GM21515 (cell line): ENCODE data around the gene SRPRB.

Experiments
- ATAC-seq: cut with Tn5 transposase; IDR thresholded peaks from one replicate; pipeline ENCODE4 v1.9.1; 2021; ENCODE audit not compliant: unreplicated experiment

The SRPRB gene

DNA sequence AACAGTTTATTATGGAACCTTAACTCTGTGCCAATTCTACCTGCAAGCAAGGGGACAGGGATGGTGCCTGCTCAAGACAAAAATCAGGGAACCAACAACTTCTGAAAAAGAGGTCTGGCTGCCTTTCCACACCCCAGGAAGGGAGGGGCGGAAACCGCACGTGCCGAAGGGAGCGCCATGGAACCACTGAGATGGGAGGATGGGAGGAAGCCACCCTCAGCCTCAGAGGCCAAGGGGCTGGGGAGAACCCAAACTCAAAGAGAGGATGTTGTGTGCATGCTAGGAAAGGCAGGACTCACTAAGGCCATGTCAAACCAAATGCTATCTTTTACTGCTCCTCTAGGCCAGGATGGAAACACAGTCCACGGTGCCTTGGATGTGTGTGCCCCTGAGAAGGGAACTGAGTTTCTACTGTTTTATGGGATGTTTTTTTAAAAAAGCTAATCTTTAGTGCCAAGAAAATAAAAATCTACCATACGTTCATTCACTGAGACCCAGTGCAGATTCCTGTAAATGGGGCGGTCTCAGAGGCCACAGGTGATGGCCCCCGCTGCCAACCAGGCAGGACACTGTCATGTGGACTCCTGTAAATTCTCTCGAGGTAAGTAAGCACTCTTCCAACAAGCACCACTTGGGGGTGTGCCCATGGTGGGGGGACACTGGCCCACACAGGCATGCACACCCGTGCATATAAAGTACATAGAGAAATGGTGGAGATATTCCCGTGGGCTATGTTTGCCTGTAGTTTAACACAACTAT is 20.5 kb downstream of the SRPRB start:
- ATAC-seq, result no peak

GRCh38 chr3:133827136-133827535 is 21.5 kb downstream of the SRPRB start:
- ATAC-seq, result no peak

GRCh38 chr3:133827684-133828083 is 22.1 kb downstream of the SRPRB start:
- no peak for ATAC-seq

GRCh38 chr3:133828576-133829309 is 23.1 kb downstream of the SRPRB start:
- no peak for ATAC-seq

- ATAC-seq, result no peak
Observed at GRCh38 chr3:133829310-133829707, 23.7 kb downstream of the SRPRB start.

GRCh38 chr3:133830071-133830470 is 24.5 kb downstream of the SRPRB start:
- no peak for ATAC-seq

- ATAC-seq, result no peak
Observed at GRCh38 chr3:133831966-133832801, 26.6 kb downstream of the SRPRB start.

GRCh38 chr3:133832802-133833144 is 27.2 kb downstream of the SRPRB start:
- ATAC-seq, result no peak

GRCh38 chr3:133833267-133833666 is 27.7 kb downstream of the SRPRB start:
- ATAC-seq, result no peak

DNA sequence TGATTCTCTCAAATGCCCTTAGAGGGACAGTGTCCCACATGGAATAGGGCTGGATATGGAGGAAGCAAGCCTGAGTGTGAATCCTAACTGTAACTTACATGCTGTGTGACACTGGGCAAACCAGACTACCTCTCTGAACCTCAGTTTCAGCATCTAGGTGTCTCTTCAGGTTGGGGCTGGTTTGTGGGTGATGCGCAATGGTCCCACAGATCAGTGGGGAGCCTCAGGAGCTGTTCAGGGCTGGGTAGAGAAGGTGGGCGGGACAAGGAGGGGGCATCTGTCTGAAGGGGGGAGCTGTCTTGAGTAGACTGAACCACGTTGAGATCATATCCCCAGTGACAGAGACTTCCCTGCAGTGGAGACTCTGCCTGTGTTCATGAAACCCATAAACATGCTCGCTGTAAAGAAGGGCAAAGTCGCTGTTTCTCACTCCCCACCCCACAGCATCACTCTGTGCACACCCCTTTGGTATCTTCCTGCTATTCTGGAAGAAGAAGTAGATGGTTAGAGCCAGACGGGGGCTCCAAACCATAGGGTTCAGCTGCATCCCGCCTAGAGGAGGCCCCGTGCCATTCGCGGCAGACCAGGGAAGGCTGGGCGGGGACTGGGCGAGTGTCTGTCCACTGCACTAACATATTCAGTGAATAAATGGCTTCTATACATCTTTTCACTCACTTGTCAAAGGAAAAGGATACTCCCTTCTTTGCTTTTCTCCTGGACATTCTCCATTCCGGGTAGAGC is 28.4 kb downstream of the SRPRB start:
- no peak for ATAC-seq

DNA sequence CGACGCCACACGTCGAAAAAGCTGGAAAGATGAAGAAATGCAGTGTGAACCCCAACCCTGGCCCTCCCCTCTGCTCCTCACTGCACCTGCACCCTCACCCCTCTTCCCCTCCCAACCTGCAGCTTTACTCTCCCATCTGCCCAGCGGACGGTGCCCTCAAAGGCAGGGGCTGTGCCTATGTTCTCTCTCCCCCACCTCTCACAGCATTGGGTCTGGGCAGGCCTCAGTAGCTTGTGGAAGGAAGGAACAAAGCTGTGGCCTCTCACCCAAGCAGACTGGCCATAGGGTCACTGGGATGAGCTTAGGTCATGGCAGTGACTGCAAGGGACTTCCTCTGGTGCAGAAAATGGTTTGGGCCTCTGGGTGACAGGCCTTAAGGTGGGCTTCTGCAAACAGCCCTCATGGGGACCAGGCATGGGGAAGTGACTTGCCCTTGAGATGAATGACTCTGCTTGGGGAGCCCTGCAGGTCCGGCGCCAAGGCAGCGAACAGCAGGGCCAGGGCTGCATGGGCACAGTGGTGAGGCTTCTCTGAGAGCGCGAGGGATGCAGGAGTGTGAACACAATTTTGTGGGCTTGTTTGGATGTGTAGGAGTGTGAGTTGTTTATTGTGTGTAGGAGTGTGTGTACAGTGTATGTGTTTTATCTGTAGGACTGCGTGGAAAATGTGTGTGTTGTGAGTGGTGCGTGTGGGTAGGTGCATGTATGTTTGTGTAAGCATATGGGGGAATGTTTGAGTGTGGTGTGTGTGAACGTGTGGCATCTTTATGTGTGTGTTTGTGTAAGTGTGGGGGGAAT is 29.2 kb downstream of the SRPRB start:
- ATAC-seq, result no peak

GRCh38 chr3:133835418-133835743 is 29.8 kb downstream of the SRPRB start:
- no peak for ATAC-seq

DNA sequence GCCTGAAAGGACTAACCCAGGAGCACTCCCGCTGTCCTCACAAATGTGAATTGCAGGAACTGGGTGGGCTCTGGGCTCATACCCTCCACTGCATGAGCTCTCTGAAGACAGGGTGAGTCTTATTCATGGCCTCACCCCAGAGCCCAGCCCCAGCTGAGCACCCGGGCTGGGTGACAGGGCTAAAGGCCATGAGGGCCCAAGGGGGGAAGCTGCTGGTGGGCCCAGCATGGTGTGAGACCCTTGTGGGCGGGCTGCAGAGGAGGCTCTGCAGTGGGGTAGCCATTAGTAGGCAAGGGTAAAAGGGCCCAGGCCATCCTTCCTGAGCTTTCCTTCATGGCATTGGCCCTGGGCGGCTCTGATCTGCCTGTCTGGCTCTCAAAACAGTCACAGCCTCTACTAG is 30.3 kb downstream of the SRPRB start:
- no peak for ATAC-seq

- no peak for ATAC-seq
Observed at GRCh38 chr3:133836497-133837158, 31.0 kb downstream of the SRPRB start.

DNA sequence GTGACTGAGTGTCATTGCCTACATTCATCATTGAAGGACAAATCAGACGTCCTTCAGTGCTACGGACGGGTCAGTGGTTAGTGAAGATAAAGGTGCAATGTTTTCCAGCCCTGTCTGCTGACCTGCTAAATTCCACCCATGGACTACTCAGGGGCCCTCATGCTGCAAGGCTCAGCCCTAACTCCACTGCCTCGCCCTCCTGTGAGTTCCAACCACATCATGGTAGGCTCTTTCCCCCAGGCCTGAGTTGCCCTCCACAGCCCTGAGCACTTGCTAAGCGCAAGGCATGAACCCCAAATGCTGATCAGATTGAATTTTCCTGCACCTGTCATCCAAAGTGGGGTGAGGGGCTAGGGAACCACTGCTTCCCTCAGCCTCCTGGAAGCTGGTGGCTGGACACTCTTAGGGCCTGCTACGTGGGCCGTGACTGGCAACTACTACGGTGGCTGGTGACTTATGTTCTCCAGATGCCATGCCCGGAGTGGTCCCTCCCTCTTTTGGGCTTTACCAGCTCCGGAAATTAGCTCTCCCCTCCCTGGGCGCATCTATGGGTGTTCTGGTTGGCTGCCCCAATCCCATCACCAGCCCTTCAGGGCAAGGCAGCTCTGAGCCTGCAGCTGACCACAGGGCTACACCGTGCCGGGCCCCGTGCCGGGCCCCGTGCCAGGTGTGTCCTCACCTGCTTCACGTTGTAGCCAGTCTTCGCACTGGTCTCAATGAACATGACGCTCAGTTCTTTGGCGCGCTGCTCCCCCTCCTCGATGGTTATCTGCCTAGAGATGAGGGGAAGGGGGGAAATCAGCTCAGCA is 32.1 kb downstream of the SRPRB start:
- no peak for ATAC-seq

- no peak for ATAC-seq
Observed at GRCh38 chr3:133838296-133838789, 32.7 kb downstream of the SRPRB start.

GRCh38 chr3:133838916-133839800 is 33.5 kb downstream of the SRPRB start:
- no peak for ATAC-seq
